Endothelial cell (in vitro differentiated cells): ENCODE results near the gene CMSS1. TPM values are rescaled to one million over a fixed set of nuclear protein-coding genes. Genes with fewer than 3 reads are reported as not detected.

Experiments used
- DNase-seq: peaks from one replicate; pipeline ENCODE4 v3.0.0; 2021; ENCODE audit warnings: low spot score
- H3K27ac Mint-ChIP-seq: one replicate; pipeline ENCODE4 v1.8.0; 2021; ENCODE audit warnings: mixed read lengths, inconsistent platforms; ENCODE audit not compliant: unreplicated experiment
- H3K27me3 Mint-ChIP-seq: one replicate; pipeline ENCODE4 v1.8.0; 2021; ENCODE audit warnings: mild to moderate bottlenecking, moderate library complexity, mixed read lengths, inconsistent platforms; ENCODE audit not compliant: unreplicated experiment
- H3K36me3 Mint-ChIP-seq: one replicate; pipeline ENCODE4 v1.8.0; 2021; ENCODE audit warnings: mild to moderate bottlenecking, low read depth, mixed read lengths, inconsistent platforms; ENCODE audit not compliant: unreplicated experiment
- H3K4me1 Mint-ChIP-seq: one replicate; pipeline ENCODE4 v1.8.0; 2021; ENCODE audit warnings: mild to moderate bottlenecking, mixed read lengths, inconsistent platforms; ENCODE audit not compliant: unreplicated experiment
- H3K4me3 Mint-ChIP-seq: one replicate; pipeline ENCODE4 v1.8.0; 2021; ENCODE audit warnings: mild to moderate bottlenecking, mixed read lengths, inconsistent platforms; ENCODE audit not compliant: unreplicated experiment
- H3K9me3 Mint-ChIP-seq: one replicate; pipeline ENCODE4 v1.8.0; 2021; ENCODE audit warnings: mixed read lengths, inconsistent platforms; ENCODE audit not compliant: unreplicated experiment
- total RNA-seq: library from RNA; stranded (reverse); fragmentation: NEBNext Ultra II Directional; extraction: Animal tissue kit (Norgen Biotek cat#: 25700); gene quantifications from one replicate; pipeline ENCODE4 v1.2.1, GENCODE V29; 2021; ENCODE audit not compliant: unreplicated experiment
- TF ChIP-seq, protein P1 (sequence below): fragments of 200-600 bp; sonication (generic); IDR thresholded peaks from one replicate; pipeline ENCODE4 v1.5.0; 2021; ENCODE audit warnings: antibody characterized with exemption; ENCODE audit not compliant: unreplicated experiment

CMSS1 gene
- total RNA-seq, 1 donor from 2014 or later: 25.8 TPM

DNA sequence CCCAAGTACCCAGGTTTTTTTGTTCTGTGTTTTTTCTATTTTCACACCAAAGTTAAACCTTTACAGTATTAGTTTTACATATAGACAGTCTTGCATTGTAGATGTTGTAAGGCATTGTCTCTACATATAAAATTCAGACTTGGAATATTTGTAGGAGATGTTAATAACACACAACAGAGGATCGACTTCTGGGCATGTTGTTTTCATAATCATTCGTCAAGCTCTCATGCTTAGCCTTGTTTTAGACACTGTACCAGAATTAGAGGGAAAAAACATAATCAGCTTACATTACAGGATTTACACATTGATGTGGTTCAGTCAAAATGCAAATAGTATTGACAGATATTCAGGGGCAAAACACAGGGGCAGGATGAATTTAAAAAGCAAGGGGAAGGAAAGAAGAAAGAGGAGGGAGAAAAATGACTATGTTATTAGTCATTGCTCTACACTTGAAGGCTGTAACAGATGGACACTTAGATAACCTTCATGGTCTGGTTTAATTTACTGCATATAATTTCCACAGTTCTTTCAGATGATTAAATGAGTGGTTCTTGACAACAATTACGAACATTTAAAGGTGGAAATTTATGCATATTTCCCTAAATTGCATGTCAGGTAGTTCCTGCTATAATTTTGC lies 7.5 kb downstream of the CMSS1 start:
- TF ChIP-seq, protein P1, sequence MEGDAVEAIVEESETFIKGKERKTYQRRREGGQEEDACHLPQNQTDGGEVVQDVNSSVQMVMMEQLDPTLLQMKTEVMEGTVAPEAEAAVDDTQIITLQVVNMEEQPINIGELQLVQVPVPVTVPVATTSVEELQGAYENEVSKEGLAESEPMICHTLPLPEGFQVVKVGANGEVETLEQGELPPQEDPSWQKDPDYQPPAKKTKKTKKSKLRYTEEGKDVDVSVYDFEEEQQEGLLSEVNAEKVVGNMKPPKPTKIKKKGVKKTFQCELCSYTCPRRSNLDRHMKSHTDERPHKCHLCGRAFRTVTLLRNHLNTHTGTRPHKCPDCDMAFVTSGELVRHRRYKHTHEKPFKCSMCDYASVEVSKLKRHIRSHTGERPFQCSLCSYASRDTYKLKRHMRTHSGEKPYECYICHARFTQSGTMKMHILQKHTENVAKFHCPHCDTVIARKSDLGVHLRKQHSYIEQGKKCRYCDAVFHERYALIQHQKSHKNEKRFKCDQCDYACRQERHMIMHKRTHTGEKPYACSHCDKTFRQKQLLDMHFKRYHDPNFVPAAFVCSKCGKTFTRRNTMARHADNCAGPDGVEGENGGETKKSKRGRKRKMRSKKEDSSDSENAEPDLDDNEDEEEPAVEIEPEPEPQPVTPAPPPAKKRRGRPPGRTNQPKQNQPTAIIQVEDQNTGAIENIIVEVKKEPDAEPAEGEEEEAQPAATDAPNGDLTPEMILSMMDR: no peak
- Mint-ChIP-seq H3K4me3 (no peak overlapping the region), H3K9me3 (no peaks in the 10 kb centered on the region), H3K27me3 (peaks cover 2% of the 10 kb centered on the region), H3K4me1 (peaks cover 3% of the 10 kb centered on the region), H3K27ac (no peak overlapping the region), H3K36me3 (no peaks in the 10 kb centered on the region)
- no peak for DNase-seq

DNA sequence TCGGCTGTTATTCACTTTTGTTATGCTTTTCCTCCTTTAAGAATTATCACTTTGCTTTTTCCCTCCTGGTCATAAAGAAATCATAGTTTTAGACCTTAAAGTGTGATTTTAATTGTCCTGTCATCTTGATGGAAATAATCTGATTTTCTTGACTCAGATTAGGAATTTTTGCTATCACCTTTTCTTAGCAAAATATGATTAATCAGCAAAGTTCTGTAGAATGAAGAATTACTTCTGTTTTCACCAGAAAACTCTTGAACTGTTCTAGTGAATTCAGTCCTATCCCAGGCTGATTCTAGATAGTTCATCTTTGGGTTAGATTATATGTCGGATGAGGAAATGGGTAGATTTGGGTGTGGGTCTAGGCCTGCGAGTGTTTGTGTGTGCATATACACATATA lies 12.2 kb downstream of the CMSS1 start:
- Mint-ChIP-seq H3K4me1 (peaks cover 4% of the 10 kb centered on the region), H3K9me3 (no peaks in the 10 kb centered on the region), H3K4me3 (no peak overlapping the region), H3K27me3 (peaks cover 5% of the 10 kb centered on the region), H3K36me3 (no peaks in the 10 kb centered on the region), H3K27ac (no peak overlapping the region)
- TF ChIP-seq, protein P1: no peak
- no peak for DNase-seq

GRCh38 chr3:99833617-99834205 lies 16.0 kb downstream of the CMSS1 start:
- DNase-seq: no peak

GRCh38 chr3:99834211-99834957 lies 16.7 kb downstream of the CMSS1 start:
- no peaks in the 10 kb centered on the region for H3K9me3 Mint-ChIP-seq
- TF ChIP-seq, protein P1: no peak
- no peak overlapping the region for H3K4me3 Mint-ChIP-seq
- H3K27me3 Mint-ChIP-seq: peaks cover 3% of the 10 kb centered on the region
- H3K4me1 Mint-ChIP-seq: peaks cover 2% of the 10 kb centered on the region
- no peak overlapping the region for H3K27ac Mint-ChIP-seq
- no peak for DNase-seq
- H3K36me3 Mint-ChIP-seq: no peaks in the 10 kb centered on the region

More at GRCh38 chr3:99833617-99834205, 16.0 kb downstream of the CMSS1 start:
- Mint-ChIP-seq H3K4me3 (no peak overlapping the region), H3K27ac (no peak overlapping the region), H3K27me3 (peaks cover 4% of the 10 kb centered on the region), H3K9me3 (no peaks in the 10 kb centered on the region), H3K4me1 (peaks cover 2% of the 10 kb centered on the region), H3K36me3 (no peaks in the 10 kb centered on the region)
- TF ChIP-seq, protein P1: no peak

DNA sequence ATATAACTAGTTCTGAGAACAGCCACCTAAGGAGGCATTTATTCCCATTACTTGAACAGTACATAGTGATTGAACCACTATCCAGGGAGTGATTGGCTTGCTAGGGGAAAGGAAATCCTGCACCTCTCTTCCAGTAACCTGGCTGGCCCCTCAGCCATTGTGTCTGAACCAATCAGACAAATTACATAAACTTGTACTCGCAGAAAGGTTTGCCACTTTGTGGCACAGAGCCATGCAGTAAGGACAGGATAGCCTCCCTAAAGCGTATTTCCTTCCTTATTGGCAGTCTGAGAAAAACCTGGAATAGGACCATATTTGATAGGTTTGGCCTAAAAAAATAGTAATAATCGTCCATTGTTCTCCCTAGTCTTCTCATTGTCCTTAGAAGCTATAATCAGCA lies 19.0 kb downstream of the CMSS1 start:
- TF ChIP-seq, protein P1: no peak
- Mint-ChIP-seq H3K27ac (no peak overlapping the region), H3K9me3 (no peaks in the 10 kb centered on the region), H3K27me3 (no peaks in the 10 kb centered on the region), H3K4me1 (peaks cover 2% of the 10 kb centered on the region), H3K4me3 (no peak overlapping the region), H3K36me3 (no peaks in the 10 kb centered on the region)
- no peak for DNase-seq
